ENCODE data around the gene TGFBI.

The TGFBI gene

GRCh38 chr5:136082390-136083193 is 53.8 kb downstream of the TGFBI start:
- H3K9ac ChIP-seq (ENCODE audit: low read depth, low read length, poor library complexity) = no peak overlapping the region
- no peaks in the 10 kb centered on the region for H3K9me3 ChIP-seq (replicated peaks in 1 of 2; ENCODE audit: control insufficient read depth in 2 of 2, insufficient read depth in 1 of 2, low read depth in 1 of 2, low read length in 2 of 2)
- no peak overlapping the region for H4K8ac ChIP-seq (ENCODE audit: low read depth, low read length)
- H2BK120ac ChIP-seq (ENCODE audit: low read depth, low read length) = no peak overlapping the region
- H3K27me3 ChIP-seq (ENCODE audit: control insufficient read depth in 3 of 3, insufficient read depth in 3 of 3, low read depth in 1 of 3, low read length in 3 of 3) = peaks cover 0 to 36% (median 0%) of the 10 kb centered on the region in 3 experiments
- no peak overlapping the region for H2BK15ac ChIP-seq (ENCODE audit: low read length)
- H3K4me2 ChIP-seq (ENCODE audit: insufficient read depth, low read length, poor library complexity, severe bottlenecking) = peak overlapping the region; percentile 19
- H2BK12ac ChIP-seq (ENCODE audit: low read length) = no peak overlapping the region
- no peak overlapping the region for H4K91ac ChIP-seq (ENCODE audit: low read depth, low read length, poor library complexity)
- H3K36me3 ChIP-seq (replicated peaks in 1 of 2; ENCODE audit: control insufficient read depth in 2 of 2, insufficient read depth in 2 of 2, low read length in 2 of 2) = no peaks in the 10 kb centered on the region
- no peak overlapping the region for H3K27ac ChIP-seq (replicated peaks; ENCODE audit: low read length)
- no peak overlapping the region for H3K18ac ChIP-seq (ENCODE audit: low read length)
- H3K4me3 ChIP-seq (ENCODE audit: low read length in 2 of 2) = no peak overlapping the region
- no peaks in the 10 kb centered on the region for H3K79me1 ChIP-seq (ENCODE audit: low read depth, low read length)
- no peak overlapping the region for H2AFZ ChIP-seq (ENCODE audit: low read length)
- no peak overlapping the region for H3K14ac ChIP-seq (ENCODE audit: low read length)
- no CpG with 5 or more reads among the region's 8 CpGs for WGBS, 2 donors (ENCODE audit: extremely low coverage in 2 of 2, insufficient read length in 2 of 2, insufficient replicate concordance in 1 of 2)
- peak; percentile 64 for DNase-seq (ENCODE audit: low spot score)
- H2AK5ac ChIP-seq (ENCODE audit: low read depth, low read length) = no peak overlapping the region
- no peak overlapping the region for H3K4ac ChIP-seq (ENCODE audit: low read length)
- no peaks in the 10 kb centered on the region for H3K4me1 ChIP-seq (ENCODE audit: control insufficient read depth in 2 of 2, insufficient read depth in 1 of 2, low read depth in 1 of 2, low read length in 2 of 2)
- no peak overlapping the region for H2BK5ac ChIP-seq (ENCODE audit: low read length)
- H3K23ac ChIP-seq (ENCODE audit: low read depth, low read length, poor library complexity) = no peak overlapping the region

DNA sequence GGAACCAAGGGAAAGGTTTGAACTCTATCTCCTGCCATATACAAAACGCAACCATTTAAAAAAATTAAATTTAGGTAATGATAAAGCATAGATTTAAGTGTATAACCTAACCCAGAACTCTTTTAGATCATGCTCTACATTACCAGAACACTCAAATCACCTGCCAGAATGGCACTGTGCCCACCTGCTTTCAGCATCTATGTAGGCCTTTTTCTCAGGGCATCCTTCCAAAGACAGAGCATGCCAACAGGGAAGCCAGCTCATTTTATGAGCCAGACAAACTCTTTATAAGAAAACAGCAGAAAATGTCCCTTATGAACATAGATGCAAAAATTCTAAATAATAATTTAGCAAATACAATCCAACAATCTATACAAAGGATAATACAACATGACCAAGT is 55.9 kb downstream of the TGFBI start:
- Histone ChIP-seq H3K79me1 (ENCODE audit: low read depth, low read length) (no peaks in the 10 kb centered on the region), H3K14ac (ENCODE audit: low read length) (no peak overlapping the region), H2BK15ac (ENCODE audit: low read length) (no peak overlapping the region), H2AFZ (ENCODE audit: low read length) (no peak overlapping the region), H3K4me2 (ENCODE audit: insufficient read depth, low read length, poor library complexity, severe bottlenecking) (no peak overlapping the region), H3K27me3 (ENCODE audit: control insufficient read depth in 3 of 3, insufficient read depth in 3 of 3, low read depth in 1 of 3, low read length in 3 of 3) (peaks cover 0 to 16% (median 0%) of the 10 kb centered on the region in 3 experiments), H3K9me3 (replicated peaks in 1 of 2; ENCODE audit: control insufficient read depth in 2 of 2, insufficient read depth in 1 of 2, low read depth in 1 of 2, low read length in 2 of 2) (no peaks in the 10 kb centered on the region), H3K9ac (ENCODE audit: low read depth, low read length, poor library complexity) (no peak overlapping the region), H3K4ac (ENCODE audit: low read length) (no peak overlapping the region), H4K8ac (ENCODE audit: low read depth, low read length) (no peak overlapping the region), H3K4me3 (ENCODE audit: low read length in 2 of 2) (no peak overlapping the region), H3K18ac (ENCODE audit: low read length) (no peak overlapping the region), H2BK120ac (ENCODE audit: low read depth, low read length) (no peak overlapping the region), H3K4me1 (ENCODE audit: control insufficient read depth in 2 of 2, insufficient read depth in 1 of 2, low read depth in 1 of 2, low read length in 2 of 2) (peaks cover 0 to 1% of the 10 kb centered on the region in 2 donors), H4K91ac (ENCODE audit: low read depth, low read length, poor library complexity) (no peak overlapping the region), H2BK5ac (ENCODE audit: low read length) (no peak overlapping the region), H3K36me3 (replicated peaks in 1 of 2; ENCODE audit: control insufficient read depth in 2 of 2, insufficient read depth in 2 of 2, low read length in 2 of 2) (no peaks in the 10 kb centered on the region), H2BK12ac (ENCODE audit: low read length) (no peak overlapping the region), H2AK5ac (ENCODE audit: low read depth, low read length) (no peak overlapping the region), H3K23ac (ENCODE audit: low read depth, low read length, poor library complexity) (no peak overlapping the region), H3K27ac (replicated peaks; ENCODE audit: low read length) (no peak overlapping the region)
- WGBS, 2 donors (ENCODE audit: extremely low coverage in 2 of 2, insufficient read length in 2 of 2, insufficient replicate concordance in 1 of 2) = no CpG with 5 or more reads among the region's 1 CpG
- no peak for DNase-seq (ENCODE audit: low spot score)

DNA sequence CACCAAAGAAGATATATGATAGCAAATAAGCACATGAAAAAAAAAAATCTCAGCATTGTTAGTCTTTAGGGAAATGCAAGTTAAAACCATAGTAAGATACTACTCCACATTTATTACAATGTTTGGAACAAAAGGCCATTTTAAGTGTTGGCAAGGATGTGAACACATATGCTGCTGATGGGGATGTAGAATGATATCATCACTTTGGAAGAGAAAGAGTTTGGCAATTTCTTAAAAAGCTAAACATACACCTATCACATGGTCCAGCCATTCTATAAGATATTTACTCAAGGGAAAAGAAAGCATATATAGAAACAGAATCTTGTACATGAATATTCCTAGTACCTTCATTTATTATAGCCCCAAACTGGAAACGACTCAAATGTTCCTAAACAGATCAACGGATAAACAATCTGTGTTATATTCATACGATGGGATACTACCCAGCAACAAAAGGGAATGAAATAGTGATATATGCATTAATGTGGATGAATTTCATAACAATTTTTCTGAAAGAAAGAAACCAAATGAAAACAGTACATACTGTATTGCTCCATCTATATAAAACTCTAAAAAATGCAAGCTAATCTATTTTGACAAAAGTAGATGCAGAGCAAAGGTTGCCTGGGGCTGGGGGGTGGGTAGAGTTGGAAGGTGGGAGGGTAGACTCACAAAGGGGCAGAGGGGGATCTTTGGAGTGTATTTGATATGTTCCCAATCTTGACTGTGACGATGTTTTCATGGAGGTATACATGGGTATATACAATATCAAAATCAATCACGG is 58.2 kb downstream of the TGFBI start:
- no CpG with 5 or more reads among the region's 5 CpGs for WGBS, 2 donors (ENCODE audit: extremely low coverage in 2 of 2, insufficient read length in 2 of 2, insufficient replicate concordance in 1 of 2)

More for the DNA sequence above, 58.2 kb downstream of the TGFBI start:
- Histone ChIP-seq H3K4me2 (ENCODE audit: insufficient read depth, low read length, poor library complexity, severe bottlenecking) (no peak overlapping the region), H2BK15ac (ENCODE audit: low read length) (no peak overlapping the region), H2BK120ac (ENCODE audit: low read depth, low read length) (no peak overlapping the region), H3K27me3 (ENCODE audit: control insufficient read depth in 3 of 3, insufficient read depth in 3 of 3, low read depth in 1 of 3, low read length in 3 of 3) (peaks cover 0 to 22% (median 0%) of the 10 kb centered on the region in 3 experiments), H3K14ac (ENCODE audit: low read length) (no peak overlapping the region), H4K8ac (ENCODE audit: low read depth, low read length) (no peak overlapping the region), H2AK5ac (ENCODE audit: low read depth, low read length) (no peak overlapping the region), H3K27ac (replicated peaks; ENCODE audit: low read length) (no peak overlapping the region), H2BK12ac (ENCODE audit: low read length) (no peak overlapping the region), H3K4me1 (ENCODE audit: control insufficient read depth in 2 of 2, insufficient read depth in 1 of 2, low read depth in 1 of 2, low read length in 2 of 2) (peaks cover 0 to 1% of the 10 kb centered on the region in 2 donors), H2BK5ac (ENCODE audit: low read length) (no peak overlapping the region), H3K9ac (ENCODE audit: low read depth, low read length, poor library complexity) (no peak overlapping the region), H3K9me3 (replicated peaks in 1 of 2; ENCODE audit: control insufficient read depth in 2 of 2, insufficient read depth in 1 of 2, low read depth in 1 of 2, low read length in 2 of 2) (no peaks in the 10 kb centered on the region), H3K4me3 (ENCODE audit: low read length in 2 of 2) (no peak overlapping the region), H3K4ac (ENCODE audit: low read length) (no peak overlapping the region), H3K23ac (ENCODE audit: low read depth, low read length, poor library complexity) (no peak overlapping the region), H2AFZ (ENCODE audit: low read length) (no peak overlapping the region), H3K18ac (ENCODE audit: low read length) (no peak overlapping the region), H3K36me3 (replicated peaks in 1 of 2; ENCODE audit: control insufficient read depth in 2 of 2, insufficient read depth in 2 of 2, low read length in 2 of 2) (no peaks in the 10 kb centered on the region), H3K79me1 (ENCODE audit: low read depth, low read length) (no peaks in the 10 kb centered on the region), H4K91ac (ENCODE audit: low read depth, low read length, poor library complexity) (no peak overlapping the region)
- DNase-seq (ENCODE audit: low spot score) = no peak
